HepG2 (cell line): ENCODE data around the gene THPO. TPM values are rescaled to one million over a fixed set of nuclear protein-coding genes. Genes with fewer than 3 reads are reported as not detected.

Experiments used
- AGO2 ChIP-seq: fragments of 200-400 bp; formaldehyde crosslinking; optimal IDR thresholded peaks from 2 replicates; pipeline ENCODE3; 2017; ENCODE audit warnings: mild to moderate bottlenecking, low read depth, low read length, moderate library complexity
- ARID5B ChIP-seq: IDR thresholded peaks from 2 replicates; pipeline ENCODE4 v1.4.0; 2020; ENCODE audit warnings: mild to moderate bottlenecking, missing genetic modification reagents
- MXD3 ChIP-seq: IDR thresholded peaks from 2 replicates; pipeline ENCODE4 v1.6.1; 2016; ENCODE audit warnings: mild to moderate bottlenecking, missing biosample characterization, missing genetic modification reagents
- NFE2L2 ChIP-seq: fragments of 150-350 bp; IDR thresholded peaks from 2 replicates; pipeline ENCODE4 v1.6.1; 2014; ENCODE audit warnings: low read length
- NR3C1 ChIP-seq: sonication (generic); formaldehyde crosslinking; IDR thresholded peaks from 2 replicates; pipeline ENCODE4 v1.4.0; 2020; ENCODE audit warnings: missing genetic modification reagents
- PRPF4 ChIP-seq: fragments of 200-400 bp; formaldehyde crosslinking; IDR thresholded peaks from 2 replicates; pipeline ENCODE4 v1.6.1; 2016; ENCODE audit warnings: low read length, low read depth; ENCODE audit not compliant: poor library complexity, severe bottlenecking
- RARA ChIP-seq: IDR thresholded peaks from 2 replicates; pipeline ENCODE4 v1.6.1; 2016; ENCODE audit warnings: missing genetic modification reagents, missing compliant biosample characterization
- SMARCC2 ChIP-seq: fragments of 450-650 bp; IDR thresholded peaks from 2 replicates; pipeline ENCODE4 v1.6.1; 2017; ENCODE audit warnings: antibody characterized with exemption, mild to moderate bottlenecking
- STAT5B ChIP-seq: sonication (generic); formaldehyde crosslinking; IDR thresholded peaks from 2 replicates; pipeline ENCODE4 v1.4.0; 2020; ENCODE audit warnings: missing genetic modification reagents
- TSC22D2 ChIP-seq: sonication (generic); formaldehyde crosslinking; IDR thresholded peaks from 2 replicates; pipeline ENCODE4 v1.5.1; 2020; ENCODE audit warnings: missing genetic modification reagents, mild to moderate bottlenecking, borderline replicate concordance
- ZBTB33 ChIP-seq: sonication (generic); formaldehyde crosslinking; IDR thresholded peaks from 2 replicates; pipeline ENCODE4 v1.4.0; 2020; ENCODE audit warnings: missing genetic modification reagents
- ZBTB40 ChIP-seq, 2 experiments: fragments of 450-650 bp in 1 of 2; sonication (generic) in 1 of 2; formaldehyde crosslinking in 1 of 2; IDR thresholded peaks; 2 replicates each; pipeline versions ENCODE4 v1.6.1 to v1.8.0; 2016 to 2022; ENCODE audit warnings: antibody characterized with exemption in 1 of 2, mild to moderate bottlenecking in 1 of 2, missing genetic modification reagents in 1 of 2
- ZNF670 ChIP-seq: sonication (generic); formaldehyde crosslinking; IDR thresholded peaks from 2 replicates; pipeline ENCODE4 v1.8.0; 2022; ENCODE audit warnings: mild to moderate bottlenecking, missing genetic modification reagents, borderline replicate concordance
- polyA plus RNA-seq, 8 experiments: library from polyadenylated mRNA; depleted of rRNA in 3 of 8; stranded (reverse) in 7 of 8; unstranded in 1 of 8; fragments of >200 nt; fragmentation: Illumina TruSeq in 4 of 8; extraction: Trizol in 4 of 8; gene quantifications; 2 replicates each; pipeline versions ENCODE4 v1.2.1 to v1.2.3, GENCODE V29; 2011 to 2016; ENCODE audit warnings: low read depth in 4 of 8, missing spikeins in 1 of 8, mixed read lengths in 1 of 8; ENCODE audit not compliant: insufficient read depth in 1 of 8
- total RNA-seq, 5 experiments: library from RNA; depleted of rRNA; stranded (reverse); fragments of >200 nt; fragmentation: Illumina TruSeq; extraction: Trizol; gene quantifications; 2 replicates each; pipeline ENCODE4 v1.2.3, GENCODE V29; 2016; ENCODE audit warnings: low read depth in 1 of 5

Gene THPO
- total and polyA plus RNA-seq, 2 of the 13 experiments (the other 11 are each of a cell fraction or from before 2014, with no cell fraction given), result 2.8 to 4.8 TPM

GRCh38 chr3:184334470-184335158 is 43.4 kb downstream of the THPO start (continued):
- TF ChIP-seq SMARCC2 (no peak), ZNF670 (CRISPR knock-in tag) (no peak), NR3C1 (no peak), ARID5B (no peak), PRPF4 (no peak), ZBTB33 (CRISPR knock-in tag) (peak; percentile 44; the same call in 1 of the 2 replicates), ZBTB40 (IDR thresholded peaks at IDR 0.05) (no peak), ZBTB40 (CRISPR knock-in tag; IDR thresholded peaks at IDR 0.05) (no peak), TSC22D2 (CRISPR knock-in tag) (no peak), RARA (CRISPR knock-in tag) (no peak), AGO2 (peak; percentile 89), MXD3 (CRISPR knock-in tag) (no peak), STAT5B (CRISPR knock-in tag) (no peak), NFE2L2 (no peak)
